Stimulated activated CD4-positive, alpha-beta T cell treated with anti-CD3 and anti-CD28 coated beads, Interleukin-2, amount 100 ng/mL, for 4 hours (primary cell): ENCODE measurements around the gene NPHP1.
"Not testable (repeated sequence)": the region's sequence is repeated elsewhere in the genome, so short reads cannot be mapped to it uniquely, and the experiment has no call there.

Source experiments
- DNase-seq: peaks from one replicate; pipeline ENCODE4 v3.0.0-alpha.2; 2020; ENCODE audit warnings: low read depth

NPHP1 gene

GRCh38 chr2:110126086-110126773 lies 78.6 kb downstream of the NPHP1 start:
- DNase-seq = no peak

- no peak for DNase-seq
Measured at GRCh38 chr2:110124939-110125691, 79.7 kb downstream of the NPHP1 start.

GRCh38 chr2:110124038-110124825 lies 80.6 kb downstream of the NPHP1 start:
- no peak for DNase-seq

GRCh38 chr2:110121592-110121991 lies 83.2 kb downstream of the NPHP1 start:
- no peak for DNase-seq

GRCh38 chr2:110121052-110121334 lies 83.8 kb downstream of the NPHP1 start:
- DNase-seq = no peak

GRCh38 chr2:110120171-110121051 lies 84.4 kb downstream of the NPHP1 start:
- no peak for DNase-seq

GRCh38 chr2:110116033-110116710 lies 88.6 kb downstream of the NPHP1 start:
- DNase-seq = no peak

- no peak for DNase-seq
Measured at GRCh38 chr2:110115291-110116032, 89.4 kb downstream of the NPHP1 start, which contains the start of gene MALL. MALL (minus strand) TSS chr2:110115822; CDS start chr2:110115792, 30 bp downstream.

GRCh38 chr2:110114831-110115255 lies 90.0 kb downstream of the NPHP1 start:
- DNase-seq = no peak

- no peak for DNase-seq
Measured at GRCh38 chr2:110113961-110114591, 90.7 kb downstream of the NPHP1 start.

- DNase-seq = not testable (repeated sequence)
Measured at GRCh38 chr2:110108291-110108690, 96.5 kb downstream of the NPHP1 start.

GRCh38 chr2:110107092-110108079 lies 97.4 kb downstream of the NPHP1 start:
- no peak for DNase-seq

GRCh38 chr2:110106642-110107041 lies 98.2 kb downstream of the NPHP1 start:
- no peak for DNase-seq

GRCh38 chr2:110105608-110106467 lies 99.0 kb downstream of the NPHP1 start:
- no peak for DNase-seq

GRCh38 chr2:110105183-110105582 lies 99.6 kb downstream of the NPHP1 start:
- no peak for DNase-seq

GRCh38 chr2:110104025-110104771 lies 100.6 kb downstream of the NPHP1 start:
- DNase-seq = no peak
